ENCODE results near the gene B3GNT8. TPM values are rescaled to one million over a fixed set of nuclear protein-coding genes. Genes with fewer than 3 reads are reported as not detected.

Gene B3GNT8
- total and polyA plus RNA-seq, 2 of the 8 experiments (the other 6 are each of a cell fraction or from before 2014, with no cell fraction given) = 0.67 to 0.86 TPM

DNA sequence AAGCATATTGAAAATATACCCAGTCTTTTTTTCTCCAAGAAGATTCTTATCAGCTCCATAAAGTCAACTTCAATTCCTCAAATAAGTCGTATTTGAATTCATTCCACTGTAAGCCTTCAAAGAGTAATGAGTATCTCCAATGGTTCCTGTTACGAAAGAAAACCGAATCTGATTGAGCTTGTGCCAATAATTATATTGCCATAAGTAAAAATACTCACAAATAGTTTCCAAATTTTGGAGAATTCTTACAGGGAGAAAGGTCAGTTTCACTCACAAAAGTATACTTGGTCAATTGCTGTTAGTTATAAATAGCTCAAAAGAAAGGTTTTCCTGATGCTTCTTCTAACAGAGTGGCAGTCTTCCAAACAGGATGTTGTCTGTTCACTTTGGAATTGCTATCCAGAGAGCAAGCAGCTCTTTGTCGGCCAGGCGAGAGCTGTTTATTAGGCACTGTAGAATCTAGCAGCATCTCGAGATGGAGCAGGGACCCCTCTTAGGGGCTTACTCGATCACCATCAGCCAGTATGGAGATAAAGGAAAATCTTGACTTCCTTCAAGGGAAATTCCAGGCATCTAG lies 29.3 kb upstream of the B3GNT8 start:
- H3K56ac ChIP-seq (replicated peaks; ENCODE audit: insufficient read length, low read depth, low read length) = no peak overlapping the region
- no peak overlapping the region for H2AK5ac ChIP-seq (ENCODE audit: low read depth, low read length)
- H2BK120ac ChIP-seq (replicated peaks; ENCODE audit: low read depth, low read length) = no peak overlapping the region
- no peak overlapping the region for H3K27ac ChIP-seq (ENCODE audit: low read depth, low read length)
- no peak overlapping the region for H2BK12ac ChIP-seq (ENCODE audit: low read depth, low read length)
- no peak overlapping the region for H3K18ac ChIP-seq (ENCODE audit: extremely low read depth, low read length)
- H3K36me3 ChIP-seq (ENCODE audit: control insufficient read depth in 2 of 4, insufficient read depth in 4 of 4, low read length in 3 of 4) = no peaks in the 10 kb centered on the region
- no peak overlapping the region for H3K9ac ChIP-seq (replicated peaks in 1 of 4; ENCODE audit: extremely low read depth in 1 of 4, low read depth in 3 of 4, low read length in 3 of 4)
- no peak overlapping the region for H3K4ac ChIP-seq (replicated peaks; ENCODE audit: insufficient read length, low read depth, low read length)
- CTCF ChIA-PET (ENCODE audit: partially characterized antibody) = interaction anchor here (0.8 to 2.3 kb wide), 4 partner anchors 107 to 329 kb away, joined by 3 to 10 read pairs (median 6); no protein-coding TSS in a partner anchor
- H4K5ac ChIP-seq (ENCODE audit: insufficient read length, low read depth, low read length) = no peak overlapping the region
- H3K23me2 ChIP-seq (ENCODE audit: low read depth, low read length) = no peaks in the 10 kb centered on the region
- POLR2A ChIA-PET (ENCODE audit: partially characterized antibody) = no interaction called here
- H3K9me3 ChIP-seq (ENCODE audit: insufficient read depth in 2 of 2, low read depth in 1 of 2, low read length in 1 of 2) = peaks cover 11 to 22% of the 10 kb centered on the region in 2 experiments; a peak in 3 of 4 replicates
- no peaks in the 10 kb centered on the region for H3K79me1 ChIP-seq (ENCODE audit: low read depth, low read length)
- no peak overlapping the region for H3K23ac ChIP-seq (ENCODE audit: insufficient read length)
- no peak overlapping the region for H2BK5ac ChIP-seq (ENCODE audit: low read depth, low read length)
- H2AFZ ChIP-seq (ENCODE audit: low read length) = no peak overlapping the region
- no peaks in the 10 kb centered on the region for H3K4me1 ChIP-seq (replicated peaks in 1 of 4; ENCODE audit: control insufficient read depth in 3 of 4, insufficient read depth in 4 of 4, low read length in 3 of 4)
- no peak overlapping the region for H4K91ac ChIP-seq (replicated peaks; ENCODE audit: insufficient read length, low read length)
- H3K4me3 ChIP-seq (ENCODE audit: extremely low read depth in 1 of 4, insufficient read depth in 2 of 4, low read depth in 3 of 4, low read length in 4 of 4) = no peak overlapping the region
- no peak overlapping the region for H3K4me2 ChIP-seq (ENCODE audit: insufficient read depth in 1 of 2, low read depth in 2 of 2, low read length in 2 of 2)
- WGBS, 2 experiments (ENCODE audit: extremely low coverage in 1 of 2, insufficient coverage in 1 of 2, insufficient read length in 1 of 2, insufficient replicate concordance in 2 of 2, low coverage in 1 of 2, low lambda C conversion rate in 2 of 2, missing lambda C conversion rate in 1 of 2) = 80% methylated on average over 7 of the region's 7 CpGs; no CpG with 5 or more reads in 1 of the 2 experiments
- H3K14ac ChIP-seq (ENCODE audit: insufficient read length) = no peak overlapping the region
- no peak overlapping the region for H4K8ac ChIP-seq (ENCODE audit: extremely low read depth, insufficient read depth, low read length)
- H4K20me1 ChIP-seq (replicated peaks in 1 of 2; ENCODE audit: control insufficient read depth in 1 of 2, insufficient read depth in 2 of 2, low read length in 2 of 2) = no peaks in the 10 kb centered on the region
- H3K27me3 ChIP-seq (replicated peaks in 1 of 4; ENCODE audit: control insufficient read depth in 3 of 4, extremely low read depth in 1 of 4, insufficient read depth in 3 of 4, low read length in 3 of 4) = no peaks in the 10 kb centered on the region
- H2BK20ac ChIP-seq (ENCODE audit: low read length) = no peak overlapping the region
- DNase-seq (ENCODE audit: low read depth in 1 of 2, low spot score in 2 of 2) (no peak), FAIRE-seq (no peak)
- H3K79me2 ChIP-seq (ENCODE audit: control insufficient read depth in 1 of 2, insufficient read depth in 2 of 2, low read length in 2 of 2) = no peaks in the 10 kb centered on the region
- no peak overlapping the region for H2BK15ac ChIP-seq (ENCODE audit: low read length)
- no peak for TF ChIP-seq EZH2 (IDR thresholded peaks at IDR 0.05; ENCODE audit: low read depth, low read length, severe bottlenecking)
- TF ChIP-seq NRF1 (IDR thresholded peaks at IDR 0.05; ENCODE audit: low read depth, low read length) = no peak
- no peak for TF ChIP-seq RAD21 (IDR thresholded peaks at IDR 0.05 in 1 of 2, conservative IDR thresholded peaks at IDR 0.05 in 1 of 2; ENCODE audit: low read depth in 2 of 2, low read length in 2 of 2)
- TF ChIP-seq MAFK (IDR thresholded peaks at IDR 0.05; ENCODE audit: low read depth, low read length) = no peak
- no peak for TF ChIP-seq SP4 (IDR thresholded peaks at IDR 0.05; ENCODE audit: low read length)
- TF ChIP-seq SIRT6 (IDR thresholded peaks at IDR 0.05; ENCODE audit: low read length) = no peak
- TF ChIP-seq, protein P1, sequence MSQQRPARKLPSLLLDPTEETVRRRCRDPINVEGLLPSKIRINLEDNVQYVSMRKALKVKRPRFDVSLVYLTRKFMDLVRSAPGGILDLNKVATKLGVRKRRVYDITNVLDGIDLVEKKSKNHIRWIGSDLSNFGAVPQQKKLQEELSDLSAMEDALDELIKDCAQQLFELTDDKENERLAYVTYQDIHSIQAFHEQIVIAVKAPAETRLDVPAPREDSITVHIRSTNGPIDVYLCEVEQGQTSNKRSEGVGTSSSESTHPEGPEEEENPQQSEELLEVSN (IDR thresholded peaks at IDR 0.05) = no peak
- no peak for TF ChIP-seq YY1 (IDR thresholded peaks at IDR 0.05; ENCODE audit: low read depth, low read length)
- TF ChIP-seq POLR2A (IDR thresholded peaks at IDR 0.05; ENCODE audit: control extremely low read depth in 1 of 2, low read depth in 2 of 2, low read length in 2 of 2) = no peak
- TF ChIP-seq TAF7 (optimal IDR thresholded peaks at IDR 0.05; ENCODE audit: borderline replicate concordance, low read depth, low read length) = no peak
- TF ChIP-seq, protein P2, sequence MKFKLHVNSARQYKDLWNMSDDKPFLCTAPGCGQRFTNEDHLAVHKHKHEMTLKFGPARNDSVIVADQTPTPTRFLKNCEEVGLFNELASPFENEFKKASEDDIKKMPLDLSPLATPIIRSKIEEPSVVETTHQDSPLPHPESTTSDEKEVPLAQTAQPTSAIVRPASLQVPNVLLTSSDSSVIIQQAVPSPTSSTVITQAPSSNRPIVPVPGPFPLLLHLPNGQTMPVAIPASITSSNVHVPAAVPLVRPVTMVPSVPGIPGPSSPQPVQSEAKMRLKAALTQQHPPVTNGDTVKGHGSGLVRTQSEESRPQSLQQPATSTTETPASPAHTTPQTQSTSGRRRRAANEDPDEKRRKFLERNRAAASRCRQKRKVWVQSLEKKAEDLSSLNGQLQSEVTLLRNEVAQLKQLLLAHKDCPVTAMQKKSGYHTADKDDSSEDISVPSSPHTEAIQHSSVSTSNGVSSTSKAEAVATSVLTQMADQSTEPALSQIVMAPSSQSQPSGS (IDR thresholded peaks at IDR 0.05; ENCODE audit: low read length) = no peak

Measured in H1 (cell line).